NB4 (cell line): ENCODE measurements around the gene PRDX5.
"Not testable (repeated sequence)": the region's sequence is repeated elsewhere in the genome, so short reads cannot be mapped to it uniquely, and the experiment has no call there.

ENCODE experiments used
- DNase-seq: peaks from one replicate; pipeline ENCODE4 v3.0.0; 2010; ENCODE audit warnings: low read depth
- H3K4me3 ChIP-seq: one replicate; pipeline ENCODE4 v1.5.1; 2011; ENCODE audit warnings: mild to moderate bottlenecking, low read depth, low read length, moderate library complexity
- CTCF ChIP-seq: IDR thresholded peaks from one replicate; pipeline ENCODE4 v1.5.1; 2012; ENCODE audit warnings: low read depth, low read length
- MYC ChIP-seq: IDR thresholded peaks from 2 replicates; pipeline ENCODE4 v1.6.1; 2011; ENCODE audit warnings: low read depth, low read length
- POLR2A ChIP-seq: IDR thresholded peaks from 2 replicates; pipeline ENCODE4 v1.6.1; 2011; ENCODE audit warnings: mild to moderate bottlenecking; ENCODE audit not compliant: insufficient read length; ENCODE audit errors: extremely low read depth
- TF ChIP-seq, protein P1 (sequence below): IDR thresholded peaks from 2 replicates; pipeline ENCODE4 v1.6.1; 2011; ENCODE audit warnings: low read depth, low read length

The PRDX5 gene

GRCh38 chr11:64322925-64323260, 5.0 kb downstream of the PRDX5 start:
- H3K4me3 ChIP-seq, result no peak overlapping the region
- TF ChIP-seq MYC (no peak), POLR2A (no peak), CTCF (no peak)
- TF ChIP-seq, protein P1, sequence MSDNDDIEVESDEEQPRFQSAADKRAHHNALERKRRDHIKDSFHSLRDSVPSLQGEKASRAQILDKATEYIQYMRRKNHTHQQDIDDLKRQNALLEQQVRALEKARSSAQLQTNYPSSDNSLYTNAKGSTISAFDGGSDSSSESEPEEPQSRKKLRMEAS, result no peak
- no peak for DNase-seq

DNA sequence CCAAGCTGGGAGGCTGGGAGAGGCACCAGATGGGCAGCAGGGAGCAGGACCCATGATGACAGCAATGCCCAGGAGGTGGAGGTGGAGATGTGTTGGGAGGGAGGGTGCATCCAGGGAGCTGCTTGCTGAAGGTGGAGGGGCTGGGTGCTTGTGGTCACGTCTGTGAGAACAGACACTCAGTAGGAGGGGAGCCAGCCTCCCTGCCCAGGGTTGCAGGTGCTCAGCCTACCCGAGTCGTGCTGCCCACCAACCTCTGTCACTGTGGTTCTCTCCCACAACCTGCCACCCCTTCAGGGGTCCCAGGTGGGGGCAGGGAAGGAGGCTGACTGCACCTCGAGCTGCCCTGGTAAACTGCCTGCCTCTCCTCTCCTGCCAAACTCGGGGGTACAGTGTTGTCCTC, 5.5 kb downstream of the PRDX5 start:
- no peak for DNase-seq
- TF ChIP-seq CTCF, result no peak
- H3K4me3 ChIP-seq, result no peak overlapping the region

DNA sequence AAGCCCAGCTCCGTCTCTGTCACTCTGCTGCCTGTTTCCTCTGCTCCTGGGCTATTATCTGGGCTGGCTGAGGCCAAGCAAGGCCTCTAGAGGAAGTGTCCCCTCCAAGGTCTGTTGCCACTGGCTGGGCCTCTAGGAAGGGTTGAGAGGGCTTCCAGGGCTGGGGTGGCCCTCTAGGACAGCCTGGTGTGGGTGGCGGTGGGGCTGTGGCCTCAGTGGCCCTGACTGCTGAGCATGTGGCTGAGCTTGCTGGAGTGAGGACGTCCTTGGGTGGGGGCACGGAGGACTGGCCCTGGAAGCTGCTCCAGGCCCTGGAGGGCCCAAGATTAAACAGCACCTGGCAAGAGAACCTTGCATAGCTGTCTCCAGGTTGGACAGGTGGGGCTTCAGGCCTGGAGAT, 6.1 kb downstream of the PRDX5 start:
- DNase-seq, H3K4me3 ChIP-seq: not testable (repeated sequence)

DNA sequence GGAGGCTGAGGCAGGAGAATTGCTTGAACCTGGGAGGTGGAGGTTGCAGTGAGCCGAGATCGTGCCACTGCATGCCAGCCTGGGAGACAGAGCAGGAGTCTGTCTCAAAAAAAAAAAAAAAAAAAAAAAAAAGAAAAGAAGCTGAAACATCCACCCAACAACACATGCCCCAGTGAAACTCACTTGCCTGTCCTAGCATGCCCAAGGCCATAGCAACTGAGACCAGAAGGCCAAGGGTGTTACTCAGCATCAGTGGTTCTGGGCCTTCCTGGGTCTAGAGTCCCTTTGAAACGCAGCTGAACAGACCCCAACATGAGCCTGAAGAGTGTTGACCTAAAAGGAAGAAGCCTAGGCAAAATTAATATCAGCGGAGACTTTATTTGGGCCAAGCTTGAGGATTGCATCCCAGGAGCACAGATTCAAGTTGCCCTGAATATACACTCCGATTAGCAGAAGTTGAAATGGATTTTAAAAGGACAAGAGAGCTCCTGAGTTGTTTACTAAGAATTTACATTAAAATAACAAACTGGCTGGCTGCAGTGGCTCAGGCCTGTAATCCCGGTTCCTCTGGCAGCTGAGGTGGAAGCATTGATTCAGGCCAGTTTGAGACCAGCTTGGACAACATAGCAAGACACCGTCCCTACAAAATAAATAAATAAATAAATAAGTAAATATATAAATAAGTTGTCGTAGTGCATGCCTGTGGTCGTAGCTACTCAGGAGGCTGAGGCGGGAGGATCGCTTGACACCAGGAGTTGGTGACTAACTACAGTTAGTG, 7.0 kb downstream of the PRDX5 start:
- DNase-seq, result no peak
- TF ChIP-seq POLR2A, result no peak
- TF ChIP-seq, protein P1, result no peak
- no peak for TF ChIP-seq CTCF
- no peak for TF ChIP-seq MYC
- H3K4me3 ChIP-seq, result no peak overlapping the region

- no peak overlapping the region for H3K4me3 ChIP-seq
- TF ChIP-seq CTCF (no peak), POLR2A (no peak), MYC (no peak)
- TF ChIP-seq, protein P1, result no peak; the same call in 1 of the 2 replicates
- DNase-seq, result no peak
Observed at GRCh38 chr11:64327375-64327774, 9.5 kb downstream of the PRDX5 start.

DNA sequence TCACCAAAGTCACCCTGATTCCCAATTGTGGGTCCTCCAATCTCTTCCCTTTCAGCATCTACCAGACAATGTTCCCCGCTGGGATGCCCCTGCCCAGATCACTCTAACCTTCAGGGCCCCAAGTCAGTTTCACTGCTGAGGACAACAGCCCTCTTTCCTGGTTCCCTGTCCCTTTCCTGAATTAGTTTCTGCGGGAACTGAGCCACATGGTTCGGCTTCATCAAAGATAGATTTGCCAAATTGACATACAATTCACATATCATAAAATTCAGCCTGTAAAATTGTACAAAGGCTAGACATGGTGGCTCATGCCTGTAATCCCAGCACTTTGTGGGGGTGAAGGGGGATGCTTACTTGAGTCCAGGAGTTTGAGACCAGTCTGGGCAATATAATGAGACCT, 10.1 kb downstream of the PRDX5 start:
- TF ChIP-seq, protein P1, result no peak
- TF ChIP-seq POLR2A (no peak), CTCF (no peak), MYC (no peak)
- DNase-seq, result no peak

More for the DNA sequence above, 10.1 kb downstream of the PRDX5 start:
- no peak overlapping the region for H3K4me3 ChIP-seq
